CD14-positive monocyte (primary cell): Measurements from ENCODE around the gene CHD6. TPM values are rescaled to one million over a fixed set of nuclear protein-coding genes. Genes with fewer than 3 reads are reported as not detected.

ENCODE experiments used
- DNase-seq, 3 donors: peaks; one replicate each; pipeline ENCODE4 v3.0.0-alpha.2; 2011 to 2022
- H2AFZ ChIP-seq: 2 replicates; pipeline ENCODE4 v1.6.0; 2012; ENCODE audit warnings: mild to moderate bottlenecking, low read depth, low read length, inconsistent platforms; ENCODE audit not compliant: insufficient read depth, poor library complexity, severe bottlenecking
- H3K27ac ChIP-seq, 2 donors: 1 replicate in 1 of 2; 2 replicates in 1 of 2; pipeline ENCODE4 v1.5.1; 2012 to 2013; ENCODE audit warnings: low read length in 2 of 2, control low read depth in 1 of 2, inconsistent platforms in 1 of 2, low read depth in 1 of 2, mild to moderate bottlenecking in 1 of 2
- H3K27me3 ChIP-seq, 2 donors: one replicate each; pipeline versions ENCODE4 v1.6.0 to v1.6.1; 2011 to 2013; ENCODE audit warnings: low read length in 2 of 2; ENCODE audit not compliant: control insufficient read depth in 2 of 2, insufficient read depth in 2 of 2
- H3K36me3 ChIP-seq, 2 donors: replicated peaks in 1 of 2; 1 replicate in 1 of 2; 2 replicates in 1 of 2; pipeline versions ENCODE4 v1.5.1 to v1.6.1; 2012 to 2013; ENCODE audit warnings: low read length in 2 of 2, control low read depth in 1 of 2, inconsistent platforms in 1 of 2, mild to moderate bottlenecking in 1 of 2; ENCODE audit not compliant: insufficient read depth in 2 of 2, control insufficient read depth in 1 of 2
- H3K4me1 ChIP-seq, 2 donors: 1 replicate in 1 of 2; 2 replicates in 1 of 2; pipeline versions ENCODE4 v1.5.1 to v1.6.1; 2012 to 2013; ENCODE audit warnings: low read length in 2 of 2, control low read depth in 1 of 2, inconsistent platforms in 1 of 2, mild to moderate bottlenecking in 1 of 2, moderate library complexity in 1 of 2; ENCODE audit not compliant: insufficient read depth in 2 of 2, control insufficient read depth in 1 of 2
- H3K4me2 ChIP-seq: replicated peaks from 2 replicates; pipeline ENCODE3; 2012; ENCODE audit warnings: low read length, moderate library complexity, mild to moderate bottlenecking; ENCODE audit not compliant: poor library complexity, severe bottlenecking; ENCODE audit errors: extremely low read depth
- H3K4me3 ChIP-seq, 3 experiments: fragments of 200-600 bp in 1 of 3; sonication (generic) in 1 of 3; replicated peaks in 1 of 3; 1 replicate in 2 of 3; 2 replicates in 1 of 3; pipeline ENCODE4 v1.5.1; 2011 to 2013; ENCODE audit warnings: low read length in 3 of 3, mild to moderate bottlenecking in 3 of 3, control low read depth in 2 of 3, low read depth in 2 of 3, inconsistent platforms in 1 of 3, moderate library complexity in 1 of 3
- H3K79me2 ChIP-seq: 2 replicates; pipeline ENCODE4 v1.6.0; 2012; ENCODE audit warnings: mild to moderate bottlenecking, control low read depth, inconsistent platforms, low read length, moderate library complexity; ENCODE audit not compliant: insufficient read depth
- H3K9ac ChIP-seq: 2 replicates; pipeline ENCODE4 v1.6.0; 2017; ENCODE audit warnings: low read length, mild to moderate bottlenecking; ENCODE audit not compliant: insufficient read depth, poor library complexity, severe bottlenecking
- H3K9me3 ChIP-seq, 2 donors: replicated peaks in 1 of 2; 1 replicate in 1 of 2; 2 replicates in 1 of 2; pipeline versions ENCODE4 v1.5.1 to v1.6.1; 2012 to 2013; ENCODE audit warnings: low read length in 2 of 2, control low read depth in 1 of 2; ENCODE audit not compliant: control insufficient read depth in 1 of 2, insufficient read depth in 1 of 2
- H4K20me1 ChIP-seq: 2 replicates; pipeline ENCODE4 v1.6.0; 2012; ENCODE audit warnings: mild to moderate bottlenecking, low read length, control low read depth, moderate library complexity; ENCODE audit not compliant: insufficient read depth
- H3K27ac Mint-ChIP-seq, 7 donors: one replicate each; pipeline ENCODE4 v1.8.0; 2020; ENCODE audit warnings: mild to moderate bottlenecking in 7 of 7, mixed read lengths in 7 of 7, moderate library complexity in 6 of 7, inconsistent platforms in 2 of 7
- H3K27me3 Mint-ChIP-seq, 3 donors: one replicate each; pipeline ENCODE4 v1.8.0; 2021 to 2022; ENCODE audit warnings: low read depth in 3 of 3, mild to moderate bottlenecking in 3 of 3, mixed read lengths in 3 of 3, moderate library complexity in 3 of 3, inconsistent platforms in 1 of 3
- H3K36me3 Mint-ChIP-seq, 2 donors: one replicate each; pipeline ENCODE4 v1.8.0; 2020; ENCODE audit warnings: mixed read lengths in 2 of 2, inconsistent platforms in 1 of 2, mild to moderate bottlenecking in 1 of 2
- H3K4me1 Mint-ChIP-seq: one replicate; pipeline ENCODE4 v1.8.0; 2020; ENCODE audit warnings: mild to moderate bottlenecking, mixed read lengths
- H3K4me3 Mint-ChIP-seq, 2 donors: one replicate each; pipeline ENCODE4 v1.8.0; 2020; ENCODE audit warnings: mild to moderate bottlenecking in 2 of 2, mixed read lengths in 2 of 2, moderate library complexity in 1 of 2
- H3K9me3 Mint-ChIP-seq, 7 donors: one replicate each; pipeline ENCODE4 v1.8.0; 2020 to 2022; ENCODE audit warnings: mixed read lengths in 7 of 7, mild to moderate bottlenecking in 6 of 7, moderate library complexity in 6 of 7, inconsistent platforms in 2 of 7
- WGBS: methylation state at CpG from one replicate; pipeline ENCODE4 v1.1.5; 2013; ENCODE audit warnings: missing lambda C conversion rate; ENCODE audit not compliant: insufficient coverage; 5-methylcytosine and 5-hydroxymethylcytosine counted together
- intact Hi-C, 2 donors: fragments of 100-400 bp; cut with micrococcal nuclease; formaldehyde crosslinking; loops; one replicate each; pipeline versions ENCODE4 v1.15.0 to v1.15.1; 2023
- polyA plus RNA-seq, 3 donors: library from polyadenylated mRNA; depleted of rRNA in 1 of 3; unstranded in 2 of 3; stranded (reverse) in 1 of 3; fragments of 300-500 nt in 2 of 3; fragments of >200 nt in 1 of 3; fragmentation: Illumina TruSeq in 2 of 3; gene quantifications; 1 replicate in 2 of 3; 2 replicates in 1 of 3; pipeline ENCODE4 v1.2.3, GENCODE V29; 2012 to 2021
- TF ChIP-seq, protein P1 (sequence below): fragments of 200-600 bp; IDR thresholded peaks from one replicate; pipeline ENCODE4 v1.8.0; 2022; ENCODE audit warnings: antibody characterized with exemption, mild to moderate bottlenecking

CHD6 gene
- polyA plus RNA-seq, 3 donors: 12.9 to 19.6 (median 13.0) TPM

DNA sequence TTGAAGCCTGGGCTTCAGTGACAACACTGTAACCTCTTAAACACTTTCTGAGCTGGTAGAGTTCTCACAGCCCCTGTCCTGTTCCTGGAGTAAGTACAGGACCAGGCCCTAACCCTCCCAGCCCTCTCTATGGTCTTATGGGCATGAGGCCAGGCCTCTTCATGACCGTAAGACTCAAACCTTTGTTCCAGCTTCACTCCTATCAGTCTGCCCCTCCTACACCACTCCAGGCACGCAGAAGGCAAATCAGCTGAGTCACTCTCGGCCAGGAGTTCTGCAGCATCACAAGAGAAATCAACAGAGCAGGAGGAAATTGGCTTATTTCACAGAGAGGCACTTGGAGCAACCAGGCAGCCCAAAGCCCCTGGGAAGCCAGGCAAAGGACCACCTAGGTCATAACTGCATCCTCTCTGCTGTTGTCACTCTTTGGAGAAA is 25.3 kb upstream of the CHD6 start:
- WGBS: 0% methylated on average over 2 of the region's 3 CpGs
- H3K79me2 ChIP-seq: no peaks in the 10 kb centered on the region
- Mint-ChIP-seq H3K27me3 (peaks cover 4 to 12% (median 7%) of the 10 kb centered on the region in 3 donors), H3K4me1 (no peaks in the 10 kb centered on the region), H3K36me3 (no peaks in the 10 kb centered on the region), H3K27ac (no peak overlapping the region), H3K4me3 (no peak overlapping the region), H3K9me3 (peaks cover 0 to 2% (median 0%) of the 10 kb centered on the region in 7 donors)
- H3K9ac ChIP-seq: no peak overlapping the region
- no peak overlapping the region for H3K4me3 ChIP-seq
- H3K9me3 ChIP-seq: no peaks in the 10 kb centered on the region
- DNase-seq: peak in 1 of 3 donors; percentile 14
- H3K4me1 ChIP-seq: no peaks in the 10 kb centered on the region
- H3K4me2 ChIP-seq: no peak overlapping the region
- no peaks in the 10 kb centered on the region for H3K36me3 ChIP-seq
- intact Hi-C loops: no loop called here
- H4K20me1 ChIP-seq: no peaks in the 10 kb centered on the region
- TF ChIP-seq, protein P1, sequence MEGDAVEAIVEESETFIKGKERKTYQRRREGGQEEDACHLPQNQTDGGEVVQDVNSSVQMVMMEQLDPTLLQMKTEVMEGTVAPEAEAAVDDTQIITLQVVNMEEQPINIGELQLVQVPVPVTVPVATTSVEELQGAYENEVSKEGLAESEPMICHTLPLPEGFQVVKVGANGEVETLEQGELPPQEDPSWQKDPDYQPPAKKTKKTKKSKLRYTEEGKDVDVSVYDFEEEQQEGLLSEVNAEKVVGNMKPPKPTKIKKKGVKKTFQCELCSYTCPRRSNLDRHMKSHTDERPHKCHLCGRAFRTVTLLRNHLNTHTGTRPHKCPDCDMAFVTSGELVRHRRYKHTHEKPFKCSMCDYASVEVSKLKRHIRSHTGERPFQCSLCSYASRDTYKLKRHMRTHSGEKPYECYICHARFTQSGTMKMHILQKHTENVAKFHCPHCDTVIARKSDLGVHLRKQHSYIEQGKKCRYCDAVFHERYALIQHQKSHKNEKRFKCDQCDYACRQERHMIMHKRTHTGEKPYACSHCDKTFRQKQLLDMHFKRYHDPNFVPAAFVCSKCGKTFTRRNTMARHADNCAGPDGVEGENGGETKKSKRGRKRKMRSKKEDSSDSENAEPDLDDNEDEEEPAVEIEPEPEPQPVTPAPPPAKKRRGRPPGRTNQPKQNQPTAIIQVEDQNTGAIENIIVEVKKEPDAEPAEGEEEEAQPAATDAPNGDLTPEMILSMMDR: no peak
- H3K27ac ChIP-seq: no peak overlapping the region
- no peak overlapping the region for H2AFZ ChIP-seq
- H3K27me3 ChIP-seq: peaks cover 2 to 11% of the 10 kb centered on the region in 2 donors

DNA sequence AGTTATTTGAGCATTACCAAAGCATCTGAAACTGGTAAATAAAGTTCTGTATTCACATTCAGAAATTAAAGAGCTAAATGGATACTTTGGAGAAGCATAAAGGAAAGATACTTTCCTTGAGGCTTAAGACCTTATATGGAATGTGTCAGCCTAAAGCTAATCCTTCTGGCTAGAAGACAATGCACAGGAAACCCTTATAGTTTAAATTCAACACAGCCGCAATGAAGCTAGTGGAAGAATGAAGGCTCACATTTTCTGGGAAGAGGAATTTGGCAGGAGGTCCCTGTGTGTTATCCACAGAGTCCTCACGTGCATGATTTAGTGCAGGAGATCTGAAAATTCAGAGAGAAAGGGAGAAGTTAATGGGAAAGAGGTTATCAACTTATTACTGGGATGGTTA is 21.5 kb upstream of the CHD6 start:
- TF ChIP-seq, protein P1: no peak
- no CpG with 5 or more reads among the region's 2 CpGs for WGBS

More for the DNA sequence above, 21.5 kb upstream of the CHD6 start:
- Histone ChIP-seq H3K27me3 (peaks cover 6 to 19% of the 10 kb centered on the region in 2 donors), H3K36me3 (no peaks in the 10 kb centered on the region), H3K4me1 (no peaks in the 10 kb centered on the region), H3K4me2 (no peak overlapping the region), H3K9ac (no peak overlapping the region), H3K79me2 (no peaks in the 10 kb centered on the region), H3K27ac (no peak overlapping the region), H4K20me1 (no peaks in the 10 kb centered on the region), H2AFZ (no peak overlapping the region), H3K9me3 (no peaks in the 10 kb centered on the region), H3K4me3 (no peak overlapping the region)
- Mint-ChIP-seq H3K4me3 (no peak overlapping the region), H3K36me3 (no peaks in the 10 kb centered on the region), H3K27me3 (peaks cover 6 to 7% (median 6%) of the 10 kb centered on the region in 3 donors), H3K27ac (no peak overlapping the region), H3K9me3 (peaks cover 0 to 2% (median 0%) of the 10 kb centered on the region in 7 donors), H3K4me1 (no peaks in the 10 kb centered on the region)
- intact Hi-C loops: no loop called here
- DNase-seq: no peak
